Fibroblast of lung (primary cell): ENCODE measurements around the gene CTDSP1.

ENCODE experiments used
- CTCF ChIP-seq, 2 donors: IDR thresholded peaks in 1 of 2; conservative IDR thresholded peaks in 1 of 2; 1 replicate in 1 of 2; 2 replicates in 1 of 2; pipeline ENCODE4 v1.5.1; 2011 to 2012; ENCODE audit warnings: low read length in 2 of 2, control low read depth in 1 of 2, inconsistent platforms in 1 of 2, low read depth in 1 of 2, mild to moderate bottlenecking in 1 of 2
- EZH2 ChIP-seq: IDR thresholded peaks from 2 replicates; pipeline ENCODE4 v1.5.1; 2012; ENCODE audit warnings: low read length, control low read depth, mild to moderate bottlenecking; ENCODE audit errors: missing control alignments

- TF ChIP-seq CTCF (conservative IDR thresholded peaks at IDR 0.05 in 1 of 2, IDR thresholded peaks at IDR 0.05 in 1 of 2; ENCODE audit: low read depth in 1 of 2, low read length in 2 of 2) (no peak), EZH2 (no peak)
These were observed 45.9 kb downstream of the CTDSP1 start for GRCh38 chr2:218445602-218446001.
